GM23338 (cell line): ENCODE results near the gene NHERF1. TPM values are rescaled to one million over a fixed set of nuclear protein-coding genes. Genes with fewer than 3 reads are reported as not detected.

ENCODE experiments used
- ATAC-seq: fragments of 200-7000 bp; cut with Tn5 transposase; 3 replicates; pipeline ENCODE4 v1.9.1; 2020
- DNase-seq: peaks from one replicate; pipeline ENCODE4 v3.0.0-alpha.2; 2015; ENCODE audit warnings: low spot score
- H2AFZ ChIP-seq: fragments of 200-600 bp; sonication (generic); 2 replicates; pipeline ENCODE4 v1.8.0; 2016; ENCODE audit warnings: antibody characterized with exemption, mild to moderate bottlenecking, moderate library complexity
- H3F3A ChIP-seq: fragments of 200-600 bp; sonication (generic); replicated peaks from 2 replicates; pipeline ENCODE4 v1.8.0; 2017; ENCODE audit warnings: antibody characterized with exemption, mixed run types, low read depth
- H3K27ac ChIP-seq: fragments of 200-600 bp; sonication (generic); 2 replicates; pipeline ENCODE4 v1.6.1; 2016; ENCODE audit warnings: low read depth
- H3K27me3 ChIP-seq: fragments of 200-600 bp; sonication (generic); 2 replicates; pipeline ENCODE4 v1.8.0; 2016; ENCODE audit warnings: mild to moderate bottlenecking, mixed run types, moderate library complexity; ENCODE audit not compliant: insufficient read depth
- H3K36me3 ChIP-seq: fragments of 200-600 bp; sonication (generic); 2 replicates; pipeline ENCODE4 v1.8.0; 2016; ENCODE audit warnings: mild to moderate bottlenecking; ENCODE audit not compliant: insufficient read depth
- H3K4me1 ChIP-seq: fragments of 200-600 bp; sonication (generic); 2 replicates; pipeline ENCODE4 v1.8.0; 2016; ENCODE audit warnings: mild to moderate bottlenecking, moderate library complexity; ENCODE audit not compliant: insufficient read depth
- H3K4me2 ChIP-seq: fragments of 200-600 bp; sonication (generic); 2 replicates; pipeline ENCODE4 v1.7.1; 2017; ENCODE audit warnings: mixed run types
- H3K4me3 ChIP-seq: fragments of 200-600 bp; sonication (generic); 2 replicates; pipeline ENCODE4 v1.6.1; 2016; ENCODE audit warnings: mixed run types
- H3K79me2 ChIP-seq: fragments of 200-600 bp; sonication (generic); replicated peaks from 2 replicates; pipeline ENCODE4 v1.8.0; 2017; ENCODE audit warnings: mild to moderate bottlenecking; ENCODE audit not compliant: insufficient read depth
- H3K9me2 ChIP-seq: fragments of 200-600 bp; sonication (generic); 2 replicates; pipeline ENCODE4 v1.8.0; 2017; ENCODE audit not compliant: insufficient read depth
- H4K20me1 ChIP-seq: fragments of 200-600 bp; sonication (generic); replicated peaks from 2 replicates; pipeline ENCODE4 v1.8.0; 2017; ENCODE audit warnings: mild to moderate bottlenecking; ENCODE audit not compliant: insufficient read depth
- H3K27ac Mint-ChIP-seq: 2 replicates; pipeline ENCODE4 v1.8.0; 2020; ENCODE audit warnings: inconsistent platforms, mild to moderate bottlenecking, moderate library complexity, mixed read lengths
- H3K27me3 Mint-ChIP-seq: 3 replicates; pipeline ENCODE4 v1.8.0; 2022; ENCODE audit warnings: low read depth, mild to moderate bottlenecking, moderate library complexity, mixed read lengths, inconsistent platforms; ENCODE audit not compliant: insufficient read depth, poor library complexity
- H3K36me3 Mint-ChIP-seq: 3 replicates; pipeline ENCODE4 v1.8.0; 2021; ENCODE audit warnings: low read depth, mild to moderate bottlenecking, inconsistent platforms, moderate library complexity, mixed read lengths
- H3K4me1 Mint-ChIP-seq: 3 replicates; pipeline ENCODE4 v1.8.0; 2020; ENCODE audit warnings: mild to moderate bottlenecking, inconsistent platforms, mixed read lengths
- H3K4me3 Mint-ChIP-seq: 3 replicates; pipeline ENCODE4 v1.8.0; 2021; ENCODE audit warnings: moderate library complexity, mild to moderate bottlenecking, inconsistent platforms, mixed read lengths
- H3K9me3 Mint-ChIP-seq: 3 replicates; pipeline ENCODE4 v1.8.0; 2020; ENCODE audit warnings: moderate library complexity, mild to moderate bottlenecking, inconsistent platforms, mixed read lengths
- CREB1 ChIP-seq: fragments of 250-450 bp; sonication (Bioruptor Pico); IDR thresholded peaks from 2 replicates; pipeline ENCODE4 v1.5.0; 2020; ENCODE audit warnings: low read depth, mild to moderate bottlenecking, moderate library complexity
- EZH2 ChIP-seq: fragments of 200-600 bp; sonication (generic); IDR thresholded peaks from one replicate; pipeline ENCODE4 v1.8.0; 2017; ENCODE audit warnings: antibody characterized with exemption, mild to moderate bottlenecking, low read depth; ENCODE audit not compliant: unreplicated experiment
- EZH2phosphoT487 ChIP-seq: fragments of 200-600 bp; sonication (generic); IDR thresholded peaks from one replicate; pipeline ENCODE4 v1.8.1; 2018; ENCODE audit warnings: antibody characterized with exemption; ENCODE audit not compliant: unreplicated experiment
- POLR2AphosphoS5 ChIP-seq: IDR thresholded peaks from 2 replicates; pipeline ENCODE4 v1.6.1; 2016; ENCODE audit warnings: antibody characterized with exemption, low read depth
- STAT1 ChIP-seq: IDR thresholded peaks from one replicate; pipeline ENCODE4 v1.6.1; 2016; ENCODE audit warnings: antibody characterized with exemption; ENCODE audit not compliant: unreplicated experiment
- ZNF114 ChIP-seq: fragments of 250-450 bp; sonication (Bioruptor Pico); IDR thresholded peaks from 2 replicates; pipeline ENCODE4 v1.5.0; 2020; ENCODE audit warnings: mild to moderate bottlenecking, moderate library complexity
- ZNF331 ChIP-seq: fragments of 250-450 bp; sonication (Bioruptor Pico); IDR thresholded peaks from 2 replicates; pipeline ENCODE4 v1.5.0; 2020; ENCODE audit warnings: low read depth, mild to moderate bottlenecking, moderate library complexity
- polyA plus RNA-seq: library from polyadenylated mRNA; unstranded; fragments of >200 nt; fragmentation: Nextera tagmentation; extraction: Ambion mirVana; gene quantifications from 2 replicates; pipeline ENCODE4 v1.2.1, GENCODE V29; 2016
- total RNA-seq: library from RNA; depleted of rRNA; stranded (reverse); fragments of >200 nt; shearing (Covaris generic); gene quantifications from 2 replicates; pipeline ENCODE4 v1.2.3, GENCODE V29; 2014
- TF ChIP-seq, protein P1 (sequence below): IDR thresholded peaks from 2 replicates; pipeline ENCODE4 v1.6.1; 2016; ENCODE audit warnings: antibody characterized with exemption
- TF ChIP-seq, protein P2 (sequence below): IDR thresholded peaks from one replicate; pipeline ENCODE4 v1.6.1; 2018; ENCODE audit warnings: antibody characterized with exemption; ENCODE audit not compliant: unreplicated experiment

NHERF1 gene
- total and polyA plus RNA-seq, 2 experiments from 2014 or later = 48.8 to 100 TPM

DNA sequence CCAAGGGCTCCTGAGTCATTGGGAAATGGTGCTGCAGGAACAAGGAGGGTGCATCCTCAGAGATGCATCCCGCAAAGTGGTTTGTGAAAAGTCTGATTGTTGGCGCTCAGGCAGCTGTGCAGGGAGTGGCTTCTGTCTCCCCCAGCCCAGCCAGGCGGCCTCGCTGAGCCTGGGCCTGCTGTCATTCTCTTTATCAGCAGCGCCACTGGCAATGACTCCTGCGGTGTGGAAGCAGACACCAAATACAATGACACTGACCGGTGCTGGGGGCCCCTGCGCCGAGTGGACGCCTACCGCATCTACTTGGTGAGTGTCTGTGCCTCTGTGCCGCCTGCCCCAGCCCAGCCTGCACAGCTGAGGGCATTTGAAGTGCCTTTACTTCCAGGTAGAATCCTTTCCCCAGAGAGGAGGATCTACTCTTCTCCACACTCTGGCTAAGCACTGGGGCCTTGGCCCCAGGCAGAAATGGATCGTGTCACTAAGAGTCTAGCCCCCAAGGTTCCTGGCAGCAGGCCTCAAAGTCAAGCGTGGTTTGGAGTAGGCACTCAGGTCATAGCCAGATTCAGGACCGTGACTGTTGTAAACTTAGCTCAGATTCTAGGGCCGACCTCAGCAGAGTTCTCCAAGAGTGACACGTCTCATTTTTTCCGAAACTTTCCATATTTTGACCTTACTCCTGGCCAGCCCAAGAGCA lies 47.0 kb downstream of the NHERF1 start:
- Histone ChIP-seq H3K4me2 (no peak overlapping the region), H2AFZ (no peak overlapping the region), H3K4me3 (no peak overlapping the region), H3F3A (no peaks in the 10 kb centered on the region), H3K27ac (no peak overlapping the region), H3K27me3 (no peaks in the 10 kb centered on the region), H4K20me1 (no peaks in the 10 kb centered on the region; the same call in 1 of the 2 replicates), H3K9me2 (no peaks in the 10 kb centered on the region), H3K79me2 (no peaks in the 10 kb centered on the region), H3K36me3 (peaks cover 3% of the 10 kb centered on the region; the same call in 1 of the 2 replicates), H3K4me1 (no peaks in the 10 kb centered on the region)
- H3K27ac Mint-ChIP-seq = no peak overlapping the region
- peaks cover 3% of the 10 kb centered on the region for H3K27me3 Mint-ChIP-seq
- peaks cover 1% of the 10 kb centered on the region; the same call in 1 of the 3 replicates for H3K4me1 Mint-ChIP-seq
- no peak for DNase-seq
- TF ChIP-seq, protein P1, sequence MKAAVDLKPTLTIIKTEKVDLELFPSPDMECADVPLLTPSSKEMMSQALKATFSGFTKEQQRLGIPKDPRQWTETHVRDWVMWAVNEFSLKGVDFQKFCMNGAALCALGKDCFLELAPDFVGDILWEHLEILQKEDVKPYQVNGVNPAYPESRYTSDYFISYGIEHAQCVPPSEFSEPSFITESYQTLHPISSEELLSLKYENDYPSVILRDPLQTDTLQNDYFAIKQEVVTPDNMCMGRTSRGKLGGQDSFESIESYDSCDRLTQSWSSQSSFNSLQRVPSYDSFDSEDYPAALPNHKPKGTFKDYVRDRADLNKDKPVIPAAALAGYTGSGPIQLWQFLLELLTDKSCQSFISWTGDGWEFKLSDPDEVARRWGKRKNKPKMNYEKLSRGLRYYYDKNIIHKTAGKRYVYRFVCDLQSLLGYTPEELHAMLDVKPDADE = no peak
- TF ChIP-seq CREB1 (CRISPR knock-in tag) (no peak), STAT1 (no peak), POLR2AphosphoS5 (no peak)
- TF ChIP-seq, protein P2, sequence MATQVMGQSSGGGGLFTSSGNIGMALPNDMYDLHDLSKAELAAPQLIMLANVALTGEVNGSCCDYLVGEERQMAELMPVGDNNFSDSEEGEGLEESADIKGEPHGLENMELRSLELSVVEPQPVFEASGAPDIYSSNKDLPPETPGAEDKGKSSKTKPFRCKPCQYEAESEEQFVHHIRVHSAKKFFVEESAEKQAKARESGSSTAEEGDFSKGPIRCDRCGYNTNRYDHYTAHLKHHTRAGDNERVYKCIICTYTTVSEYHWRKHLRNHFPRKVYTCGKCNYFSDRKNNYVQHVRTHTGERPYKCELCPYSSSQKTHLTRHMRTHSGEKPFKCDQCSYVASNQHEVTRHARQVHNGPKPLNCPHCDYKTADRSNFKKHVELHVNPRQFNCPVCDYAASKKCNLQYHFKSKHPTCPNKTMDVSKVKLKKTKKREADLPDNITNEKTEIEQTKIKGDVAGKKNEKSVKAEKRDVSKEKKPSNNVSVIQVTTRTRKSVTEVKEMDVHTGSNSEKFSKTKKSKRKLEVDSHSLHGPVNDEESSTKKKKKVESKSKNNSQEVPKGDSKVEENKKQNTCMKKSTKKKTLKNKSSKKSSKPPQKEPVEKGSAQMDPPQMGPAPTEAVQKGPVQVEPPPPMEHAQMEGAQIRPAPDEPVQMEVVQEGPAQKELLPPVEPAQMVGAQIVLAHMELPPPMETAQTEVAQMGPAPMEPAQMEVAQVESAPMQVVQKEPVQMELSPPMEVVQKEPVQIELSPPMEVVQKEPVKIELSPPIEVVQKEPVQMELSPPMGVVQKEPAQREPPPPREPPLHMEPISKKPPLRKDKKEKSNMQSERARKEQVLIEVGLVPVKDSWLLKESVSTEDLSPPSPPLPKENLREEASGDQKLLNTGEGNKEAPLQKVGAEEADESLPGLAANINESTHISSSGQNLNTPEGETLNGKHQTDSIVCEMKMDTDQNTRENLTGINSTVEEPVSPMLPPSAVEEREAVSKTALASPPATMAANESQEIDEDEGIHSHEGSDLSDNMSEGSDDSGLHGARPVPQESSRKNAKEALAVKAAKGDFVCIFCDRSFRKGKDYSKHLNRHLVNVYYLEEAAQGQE = no peak
- peaks cover 53% of the 10 kb centered on the region for H3K36me3 Mint-ChIP-seq
- H3K4me3 Mint-ChIP-seq = no peak overlapping the region
- no peak for ATAC-seq
- no peaks in the 10 kb centered on the region for H3K9me3 Mint-ChIP-seq

DNA sequence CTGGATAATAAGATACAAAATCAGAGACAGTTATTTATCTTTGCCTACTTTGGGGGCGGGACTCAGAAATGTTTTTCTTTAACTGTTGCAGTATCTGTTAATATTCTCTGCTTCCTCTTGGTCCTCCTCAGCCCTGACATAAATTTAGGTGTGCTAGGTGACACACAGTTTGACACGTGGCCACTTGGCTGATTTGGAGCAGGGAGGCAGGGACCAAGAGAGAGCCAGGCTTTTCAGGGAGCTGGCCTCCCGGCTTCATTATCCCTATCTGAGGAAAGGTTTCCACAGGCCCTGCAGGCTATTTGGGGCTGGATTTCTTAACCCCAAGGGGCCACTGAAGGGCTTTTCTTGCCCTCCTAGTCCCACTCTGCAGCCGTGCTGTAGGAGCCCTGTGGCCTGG lies 47.8 kb downstream of the NHERF1 start:
- TF ChIP-seq ZNF331 (CRISPR knock-in tag) (no peak), CREB1 (CRISPR knock-in tag) (no peak), EZH2 (no peak), STAT1 (no peak), POLR2AphosphoS5 (no peak), EZH2phosphoT487 (no peak), ZNF114 (CRISPR knock-in tag) (no peak)
- TF ChIP-seq, protein P1 = no peak
- TF ChIP-seq, protein P2 = no peak
- DNase-seq (no peak), ATAC-seq (no peak)
- no peaks in the 10 kb centered on the region for H3K4me1 Mint-ChIP-seq
- Histone ChIP-seq H3K79me2 (no peaks in the 10 kb centered on the region), H3K27me3 (no peaks in the 10 kb centered on the region), H3K4me3 (no peak overlapping the region), H3F3A (no peaks in the 10 kb centered on the region), H3K4me2 (no peak overlapping the region), H3K36me3 (peaks cover 3% of the 10 kb centered on the region; the same call in 1 of the 2 replicates), H3K4me1 (no peaks in the 10 kb centered on the region), H3K27ac (no peak overlapping the region), H4K20me1 (no peaks in the 10 kb centered on the region; the same call in 1 of the 2 replicates), H3K9me2 (no peaks in the 10 kb centered on the region), H2AFZ (no peak overlapping the region)
- no peak overlapping the region for H3K4me3 Mint-ChIP-seq
- peaks cover 6% of the 10 kb centered on the region for H3K27me3 Mint-ChIP-seq
- no peaks in the 10 kb centered on the region for H3K9me3 Mint-ChIP-seq
- no peak overlapping the region for H3K27ac Mint-ChIP-seq
- peaks cover 53% of the 10 kb centered on the region for H3K36me3 Mint-ChIP-seq
